Keratinocyte (primary cell): ENCODE data around the gene OSBPL5. TPM values are rescaled to one million over a fixed set of nuclear protein-coding genes. Genes with fewer than 3 reads are reported as not detected.

Experiments used
- DNase-seq: peaks from one replicate; pipeline ENCODE4 v3.0.0-alpha.2; 2011; ENCODE audit warnings: low read depth, missing footprints, low spot score
- FAIRE-seq: peaks from 2 replicates; lab custom pipeline; 2011; peaks lifted over from hg19 to GRCh38; lab: Jason Lieb, UNC
- H2AFZ ChIP-seq: 2 replicates; pipeline ENCODE4 v1.6.0; 2012; ENCODE audit warnings: low read length, control low read depth, inconsistent platforms; ENCODE audit not compliant: control insufficient read depth
- H3K27ac ChIP-seq: 2 replicates; pipeline ENCODE4 v1.5.1; 2011; ENCODE audit warnings: low read length; ENCODE audit not compliant: control insufficient read depth, insufficient read depth
- H3K27me3 ChIP-seq: 3 replicates; pipeline ENCODE4 v1.6.0; 2011; ENCODE audit warnings: low read length; ENCODE audit not compliant: control insufficient read depth, insufficient read depth; ENCODE audit errors: extremely low read depth
- H3K36me3 ChIP-seq, 2 experiments: 2 replicates in 1 of 2; 3 replicates in 1 of 2; pipeline ENCODE4 v1.5.1; 2011; ENCODE audit warnings: low read length in 2 of 2, mild to moderate bottlenecking in 1 of 2; ENCODE audit not compliant: control insufficient read depth in 2 of 2, insufficient read depth in 2 of 2; ENCODE audit errors: extremely low read depth in 1 of 2
- H3K4me1 ChIP-seq: 3 replicates; pipeline ENCODE4 v1.5.1; 2011; ENCODE audit warnings: low read length; ENCODE audit not compliant: control insufficient read depth, insufficient read depth; ENCODE audit errors: extremely low read depth
- H3K4me2 ChIP-seq: 3 replicates; pipeline ENCODE4 v1.6.0; 2011; ENCODE audit warnings: low read depth, low read length; ENCODE audit not compliant: control insufficient read depth, insufficient read depth; ENCODE audit errors: extremely low read depth
- H3K4me3 ChIP-seq, 3 experiments: fragments of 200-600 bp in 1 of 3; sonication (generic) in 1 of 3; 2 replicates in 2 of 3; 3 replicates in 1 of 3; pipeline ENCODE4 v1.5.1; 2011 to 2016; ENCODE audit warnings: low read length in 3 of 3, mild to moderate bottlenecking in 3 of 3, control low read depth in 2 of 3, inconsistent platforms in 1 of 3, low read depth in 1 of 3, mixed read lengths in 1 of 3, mixed run types in 1 of 3, moderate library complexity in 1 of 3; ENCODE audit not compliant: control insufficient read depth in 2 of 3, insufficient read depth in 2 of 3; ENCODE audit errors: extremely low read depth in 1 of 3
- H3K79me2 ChIP-seq: 2 replicates; pipeline ENCODE4 v1.6.0; 2012; ENCODE audit warnings: low read length; ENCODE audit not compliant: control insufficient read depth, insufficient read depth
- H3K9ac ChIP-seq: 3 replicates; pipeline ENCODE4 v1.6.0; 2011; ENCODE audit warnings: low read length; ENCODE audit not compliant: control insufficient read depth, insufficient read depth; ENCODE audit errors: extremely low read depth
- H3K9me1 ChIP-seq: 3 replicates; pipeline ENCODE4 v1.6.0; 2011; ENCODE audit warnings: low read length; ENCODE audit not compliant: control insufficient read depth, insufficient read depth; ENCODE audit errors: extremely low read depth
- H3K9me3 ChIP-seq: 2 replicates; pipeline ENCODE4 v1.5.1; 2012; ENCODE audit warnings: low read depth, low read length; ENCODE audit not compliant: control insufficient read depth
- H4K20me1 ChIP-seq: 3 replicates; pipeline ENCODE4 v1.6.0; 2011; ENCODE audit warnings: low read length; ENCODE audit not compliant: control insufficient read depth, insufficient read depth; ENCODE audit errors: extremely low read depth
- CTCF ChIP-seq, 3 experiments: IDR thresholded peaks in 1 of 3; conservative IDR thresholded peaks in 1 of 3; optimal IDR thresholded peaks in 1 of 3; 2 replicates in 2 of 3; 3 replicates in 1 of 3; pipeline versions ENCODE3 to v1.5.1; 2011; ENCODE audit warnings: low read length in 3 of 3, mild to moderate bottlenecking in 3 of 3, moderate library complexity in 2 of 3, control low read depth in 1 of 3, inconsistent platforms in 1 of 3; ENCODE audit not compliant: insufficient read depth in 2 of 3; ENCODE audit errors: extremely low read depth in 1 of 3
- EZH2 ChIP-seq: IDR thresholded peaks from one replicate; pipeline ENCODE4 v1.6.1; 2012; ENCODE audit warnings: inconsistent platforms, mild to moderate bottlenecking, low read length, moderate library complexity
- dilution Hi-C: fragments of 300-500 bp; cut with MboI; formaldehyde crosslinking; loops from one replicate; pipeline ENCODE4 v1.7.0; 2020; ENCODE audit warnings: low sequenced_read_pairs; ENCODE audit not compliant: extremely low pct_ligation_motif_present
- polyA plus RNA-seq, 5 experiments: library from polyadenylated mRNA; depleted of rRNA in 3 of 5; stranded (reverse) in 3 of 5; stranded (forward) in 1 of 5; unstranded in 1 of 5; fragments of >200 nt; gene quantifications; 1 replicate in 1 of 5; 2 replicates in 3 of 5; 3 replicates in 1 of 5; pipeline versions ENCODE4 v1.2.1 to v1.2.3, GENCODE V29; 2011 to 2012; ENCODE audit warnings: missing spikeins in 2 of 5, low read depth in 1 of 5, low replicate concordance in 1 of 5

Gene OSBPL5
- polyA plus RNA-seq, 1 donor (not counting 4 experiments of a cell fraction or from before 2014, with no cell fraction given): 3.0 TPM

- Histone ChIP-seq H2AFZ (no peak overlapping the region), H3K4me1 (peaks cover 10% of the 10 kb centered on the region), H3K27me3 (no peaks in the 10 kb centered on the region), H3K9ac (peak overlapping the region; percentile 88), H3K9me1 (peaks cover 2% of the 10 kb centered on the region), H3K36me3 (peaks cover 10 to 15% of the 10 kb centered on the region in 2 experiments), H3K4me2 (peak overlapping the region; percentile 99), H4K20me1 (peaks cover 12% of the 10 kb centered on the region), H3K9me3 (no peaks in the 10 kb centered on the region), H3K27ac (peak overlapping the region; percentile 71), H3K79me2 (peaks cover 52% of the 10 kb centered on the region), H3K4me3 (peak overlapping the region; percentile 75 to 99 (median 92))
- dilution Hi-C loops: no loop called here
- DNase-seq: no peak
- TF ChIP-seq CTCF (optimal IDR thresholded peaks at IDR 0.05 in 1 of 3, IDR thresholded peaks at IDR 0.05 in 1 of 3, conservative IDR thresholded peaks at IDR 0.05 in 1 of 3; ENCODE audit: extremely low read depth in 1 of 3, insufficient read depth in 2 of 3, low read length in 3 of 3) (no peak), EZH2 (no peak)
- no peak for FAIRE-seq
Observed at GRCh38 chr11:3056296-3057068, 108.6 kb downstream of the OSBPL5 start.

- Histone ChIP-seq H3K9ac (peak overlapping the region; percentile 88), H3K4me3 (peak overlapping the region; percentile 75 to 99 (median 92)), H3K79me2 (peaks cover 58% of the 10 kb centered on the region), H3K4me2 (peak overlapping the region; percentile 99), H3K27ac (peak overlapping the region; percentile 71), H3K9me1 (peaks cover 5% of the 10 kb centered on the region), H3K4me1 (peaks cover 10% of the 10 kb centered on the region), H4K20me1 (peaks cover 13% of the 10 kb centered on the region), H2AFZ (no peak overlapping the region), H3K9me3 (no peaks in the 10 kb centered on the region), H3K27me3 (no peaks in the 10 kb centered on the region), H3K36me3 (peaks cover 10 to 15% of the 10 kb centered on the region in 2 experiments)
- FAIRE-seq (no peak), DNase-seq (no peak)
- TF ChIP-seq CTCF (optimal IDR thresholded peaks at IDR 0.05 in 1 of 3, IDR thresholded peaks at IDR 0.05 in 1 of 3, conservative IDR thresholded peaks at IDR 0.05 in 1 of 3; ENCODE audit: extremely low read depth in 1 of 3, insufficient read depth in 2 of 3, low read length in 3 of 3) (no peak), EZH2 (no peak)
- dilution Hi-C loops: no loop called here
Observed at GRCh38 chr11:3055891-3056290, 109.2 kb downstream of the OSBPL5 start.
